Measurements from ENCODE around the gene LCLAT1. TPM values are rescaled to one million over a fixed set of nuclear protein-coding genes. Genes with fewer than 3 reads are reported as not detected.

The LCLAT1 gene
- total RNA-seq, 2 donors from 2014 or later, result 14.8 to 43.9 TPM

DNA sequence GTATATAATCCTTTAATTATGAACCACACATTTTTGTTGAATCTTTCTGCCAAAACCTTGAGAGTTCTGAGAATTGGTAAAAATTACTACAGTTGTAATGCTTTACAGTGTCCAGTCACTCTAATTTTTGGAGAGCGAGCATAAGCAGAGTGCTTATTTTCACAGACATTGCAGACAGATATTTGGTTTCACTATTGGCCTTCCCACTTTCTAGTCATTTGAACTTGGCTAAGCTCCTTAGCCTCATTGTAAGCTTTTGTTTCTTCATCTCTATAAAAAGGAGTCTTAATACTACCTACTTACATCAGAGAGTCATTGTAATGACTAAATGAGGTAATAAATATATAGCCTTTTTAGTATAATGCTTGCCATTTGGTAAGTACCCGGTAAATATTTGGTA is 80.4 kb downstream of the LCLAT1 start:
- ATAC-seq (ENCODE audit: insufficient number of reproducible peaks, low FRiP score, low read depth) (no peak), DNase-seq (ENCODE audit: low spot score) (no peak)
- peaks cover 7 to 26% of the 10 kb centered on the region in 2 donors for H3K4me1 ChIP-seq (ENCODE audit: control insufficient read depth in 1 of 2, low read depth in 2 of 2)
- H3K36me3 ChIP-seq, result no peaks in the 10 kb centered on the region
- no peaks in the 10 kb centered on the region for H3K27me3 ChIP-seq (replicated peaks; ENCODE audit: insufficient read depth)
- H3K27ac ChIP-seq, result no peak overlapping the region
- TF ChIP-seq, protein P1, sequence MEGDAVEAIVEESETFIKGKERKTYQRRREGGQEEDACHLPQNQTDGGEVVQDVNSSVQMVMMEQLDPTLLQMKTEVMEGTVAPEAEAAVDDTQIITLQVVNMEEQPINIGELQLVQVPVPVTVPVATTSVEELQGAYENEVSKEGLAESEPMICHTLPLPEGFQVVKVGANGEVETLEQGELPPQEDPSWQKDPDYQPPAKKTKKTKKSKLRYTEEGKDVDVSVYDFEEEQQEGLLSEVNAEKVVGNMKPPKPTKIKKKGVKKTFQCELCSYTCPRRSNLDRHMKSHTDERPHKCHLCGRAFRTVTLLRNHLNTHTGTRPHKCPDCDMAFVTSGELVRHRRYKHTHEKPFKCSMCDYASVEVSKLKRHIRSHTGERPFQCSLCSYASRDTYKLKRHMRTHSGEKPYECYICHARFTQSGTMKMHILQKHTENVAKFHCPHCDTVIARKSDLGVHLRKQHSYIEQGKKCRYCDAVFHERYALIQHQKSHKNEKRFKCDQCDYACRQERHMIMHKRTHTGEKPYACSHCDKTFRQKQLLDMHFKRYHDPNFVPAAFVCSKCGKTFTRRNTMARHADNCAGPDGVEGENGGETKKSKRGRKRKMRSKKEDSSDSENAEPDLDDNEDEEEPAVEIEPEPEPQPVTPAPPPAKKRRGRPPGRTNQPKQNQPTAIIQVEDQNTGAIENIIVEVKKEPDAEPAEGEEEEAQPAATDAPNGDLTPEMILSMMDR (IDR thresholded peaks at IDR 0.05), result no peak
- H3K4me3 ChIP-seq, result no peak overlapping the region
- H3K9me3 ChIP-seq, result peaks cover 2% of the 10 kb centered on the region

DNA sequence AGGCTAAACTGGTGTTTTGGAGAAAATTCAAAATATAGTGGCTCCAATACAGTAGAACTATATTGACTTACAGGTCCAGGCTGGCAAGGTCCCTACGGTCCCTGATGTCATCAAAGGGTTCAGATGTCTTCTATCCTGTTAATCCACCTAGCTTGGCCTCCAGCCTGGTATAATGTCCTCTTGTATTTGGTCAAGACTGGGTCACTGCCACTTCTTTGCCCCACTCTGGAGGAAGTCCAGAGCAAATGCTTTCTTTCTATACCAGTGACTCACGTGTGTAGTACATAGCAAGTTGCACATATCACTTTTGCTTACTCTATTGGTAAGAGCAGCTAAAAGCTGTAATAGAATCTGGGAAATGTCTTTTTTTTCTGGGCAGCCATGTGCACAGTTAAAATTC is 80.8 kb downstream of the LCLAT1 start:
- no peak for DNase-seq (ENCODE audit: low spot score)
- peaks cover 2% of the 10 kb centered on the region for H3K9me3 ChIP-seq
- ATAC-seq (ENCODE audit: insufficient number of reproducible peaks, low FRiP score, low read depth), result no peak
- H3K4me1 ChIP-seq (ENCODE audit: control insufficient read depth in 1 of 2, low read depth in 2 of 2), result peaks cover 7 to 26% of the 10 kb centered on the region in 2 donors
- no peak overlapping the region for H3K27ac ChIP-seq
- no peak overlapping the region for H3K4me3 ChIP-seq
- no peaks in the 10 kb centered on the region for H3K27me3 ChIP-seq (replicated peaks; ENCODE audit: insufficient read depth)
- TF ChIP-seq, protein P1 (IDR thresholded peaks at IDR 0.05), result no peak
- no peaks in the 10 kb centered on the region for H3K36me3 ChIP-seq

DNA sequence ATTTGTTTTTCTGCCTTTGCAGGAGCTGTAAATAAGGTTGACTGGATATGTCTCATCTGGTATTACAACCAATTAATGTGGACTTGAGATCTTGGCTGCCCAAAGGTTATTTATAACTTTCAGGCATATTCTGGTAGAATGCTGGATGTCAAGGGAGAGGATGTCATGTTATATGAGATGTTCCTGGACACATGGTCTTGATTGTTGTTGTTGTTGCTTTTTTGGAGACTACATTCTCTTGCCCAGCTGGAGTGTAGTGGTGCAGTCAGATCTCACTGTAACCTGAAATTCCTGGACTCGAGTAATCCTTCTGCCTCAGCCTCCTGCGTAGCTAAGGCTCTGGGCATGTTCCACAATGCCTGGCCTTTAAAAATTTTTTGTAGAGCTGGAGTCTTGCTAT is 83.3 kb downstream of the LCLAT1 start:
- Histone ChIP-seq H3K36me3 (peaks cover 6% of the 10 kb centered on the region), H3K9me3 (peaks cover 2% of the 10 kb centered on the region), H3K27ac (no peak overlapping the region), H3K27me3 (replicated peaks; ENCODE audit: insufficient read depth) (no peaks in the 10 kb centered on the region), H3K4me3 (no peak overlapping the region), H3K4me1 (ENCODE audit: control insufficient read depth in 1 of 2, low read depth in 2 of 2) (peaks cover 7 to 26% of the 10 kb centered on the region in 2 donors)
- ATAC-seq (ENCODE audit: insufficient number of reproducible peaks, low FRiP score, low read depth), result no peak
- TF ChIP-seq, protein P1 (IDR thresholded peaks at IDR 0.05), result no peak
- no peak for DNase-seq (ENCODE audit: low spot score)

DNA sequence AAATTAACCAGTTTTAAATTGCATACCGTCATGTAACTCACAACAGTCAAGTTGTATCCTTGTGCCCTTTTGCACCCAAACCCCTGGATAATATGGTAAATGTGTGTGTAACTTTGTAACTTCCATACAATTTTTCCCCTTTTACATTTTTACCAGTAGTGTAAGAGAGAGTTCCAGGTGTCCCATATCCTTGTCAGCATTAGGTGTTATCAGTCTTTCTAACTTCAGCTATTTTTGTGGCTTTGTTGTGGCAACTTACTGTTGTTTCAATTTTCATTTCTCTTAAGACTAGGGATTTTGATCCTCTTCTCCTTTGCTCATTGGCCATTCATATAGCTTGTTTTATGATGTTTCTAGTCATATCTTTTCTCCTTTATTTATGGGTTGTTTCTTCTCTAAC is 94.6 kb downstream of the LCLAT1 start:
- DNase-seq (ENCODE audit: low spot score) (no peak), ATAC-seq (ENCODE audit: insufficient number of reproducible peaks, low FRiP score, low read depth) (no peak)
- H3K9me3 ChIP-seq, result no peaks in the 10 kb centered on the region
- TF ChIP-seq, protein P1 (IDR thresholded peaks at IDR 0.05), result no peak
- no peak overlapping the region for H3K27ac ChIP-seq
- H3K4me1 ChIP-seq (ENCODE audit: control insufficient read depth in 1 of 2, low read depth in 2 of 2), result peaks cover 0 to 12% of the 10 kb centered on the region in 2 donors
- no peak overlapping the region for H3K4me3 ChIP-seq
- no peaks in the 10 kb centered on the region for H3K36me3 ChIP-seq
- no peaks in the 10 kb centered on the region for H3K27me3 ChIP-seq (replicated peaks; ENCODE audit: insufficient read depth)

DNA sequence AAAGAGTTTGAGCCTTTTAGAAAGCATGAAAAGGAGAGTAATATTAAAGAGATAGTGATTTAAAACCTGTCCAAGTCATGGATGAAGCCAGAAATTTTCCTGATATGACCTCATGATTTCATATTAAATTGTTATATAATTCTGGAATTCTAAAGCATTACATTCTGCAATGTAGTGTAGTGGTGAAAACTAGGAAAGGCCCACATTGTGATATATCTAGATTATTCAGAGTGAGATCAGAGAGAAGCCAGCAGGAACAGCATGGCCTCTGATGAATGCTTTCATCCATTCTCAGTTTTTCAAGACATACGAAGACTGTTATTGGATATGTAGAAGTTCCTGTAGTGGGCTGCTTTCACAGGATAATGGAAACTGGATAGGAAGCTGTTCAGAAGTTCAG is 98.8 kb downstream of the LCLAT1 start:
- TF ChIP-seq, protein P1 (IDR thresholded peaks at IDR 0.05), result no peak
- ATAC-seq (ENCODE audit: insufficient number of reproducible peaks, low FRiP score, low read depth) (no peak), DNase-seq (ENCODE audit: low spot score) (no peak)
- H3K4me1 ChIP-seq (ENCODE audit: control insufficient read depth in 1 of 2, low read depth in 2 of 2), result peaks cover 0 to 17% of the 10 kb centered on the region in 2 donors
- no peak overlapping the region for H3K4me3 ChIP-seq
- H3K27me3 ChIP-seq (replicated peaks; ENCODE audit: insufficient read depth), result no peaks in the 10 kb centered on the region
- no peaks in the 10 kb centered on the region for H3K9me3 ChIP-seq
- no peak overlapping the region for H3K27ac ChIP-seq
- H3K36me3 ChIP-seq, result no peaks in the 10 kb centered on the region
